Neural progenitor cell (in vitro differentiated cells): ENCODE data around the gene DNAJA2. TPM values are rescaled to one million over a fixed set of nuclear protein-coding genes. Genes with fewer than 3 reads are reported as not detected.

Source experiments
- DNase-seq: peaks from one replicate; pipeline ENCODE4 v3.0.0-alpha.2; 2016; ENCODE audit warnings: low spot score
- H2AFZ ChIP-seq: fragments of 200-600 bp; sonication (generic); replicated peaks from 2 replicates; pipeline ENCODE4 v1.6.1; 2016; ENCODE audit warnings: antibody characterized with exemption
- H3F3A ChIP-seq: fragments of 200-600 bp; sonication (generic); 2 replicates; pipeline ENCODE4 v1.6.1; 2016; ENCODE audit warnings: antibody characterized with exemption, low read depth
- H3K27ac ChIP-seq: fragments of 200-600 bp; sonication (generic); 2 replicates; pipeline ENCODE4 v1.5.1; 2016; ENCODE audit warnings: mild to moderate bottlenecking
- H3K27me3 ChIP-seq: fragments of 200-600 bp; sonication (generic); 2 replicates; pipeline ENCODE4 v1.6.1; 2016; ENCODE audit warnings: mild to moderate bottlenecking, moderate library complexity
- H3K36me3 ChIP-seq: fragments of 200-600 bp; sonication (generic); 2 replicates; pipeline ENCODE4 v1.5.1; 2016
- H3K4me1 ChIP-seq: fragments of 200-600 bp; sonication (generic); 2 replicates; pipeline ENCODE4 v1.6.1; 2016; ENCODE audit warnings: mixed run types
- H3K4me2 ChIP-seq: fragments of 200-600 bp; sonication (generic); 2 replicates; pipeline ENCODE4 v1.6.1; 2016
- H3K4me3 ChIP-seq: fragments of 200-600 bp; sonication (generic); 2 replicates; pipeline ENCODE4 v1.5.1; 2016
- H3K79me2 ChIP-seq: fragments of 200-600 bp; sonication (generic); 2 replicates; pipeline ENCODE4 v1.6.1; 2016; ENCODE audit warnings: low read depth
- H3K9ac ChIP-seq: fragments of 200-600 bp; sonication (generic); 2 replicates; pipeline ENCODE4 v1.6.1; 2016
- H3K9me3 ChIP-seq: fragments of 200-600 bp; sonication (generic); 2 replicates; pipeline ENCODE4 v1.5.1; 2016; ENCODE audit warnings: low read depth
- H4K20me1 ChIP-seq: fragments of 200-600 bp; sonication (generic); 2 replicates; pipeline ENCODE4 v1.6.1; 2016; ENCODE audit warnings: low read depth
- H3K27ac Mint-ChIP-seq: 3 replicates; pipeline ENCODE4 v1.8.0; 2021; ENCODE audit warnings: mixed read lengths
- H3K27me3 Mint-ChIP-seq: 2 replicates; pipeline ENCODE4 v1.8.0; 2022; ENCODE audit warnings: low read depth, mild to moderate bottlenecking, inconsistent platforms, moderate library complexity, mixed read lengths; ENCODE audit not compliant: insufficient read depth
- H3K36me3 Mint-ChIP-seq: 3 replicates; pipeline ENCODE4 v1.8.0; 2021; ENCODE audit warnings: mixed read lengths
- H3K4me1 Mint-ChIP-seq: 3 replicates; pipeline ENCODE4 v1.8.0; 2021; ENCODE audit warnings: mixed read lengths
- H3K4me3 Mint-ChIP-seq: 3 replicates; pipeline ENCODE4 v1.8.0; 2021; ENCODE audit warnings: mild to moderate bottlenecking, moderate library complexity, mixed read lengths
- H3K9me3 Mint-ChIP-seq: 3 replicates; pipeline ENCODE4 v1.8.0; 2020; ENCODE audit warnings: mixed read lengths
- EZH2 ChIP-seq: fragments of 200-600 bp; sonication (generic); IDR thresholded peaks from 2 replicates; pipeline ENCODE4 v1.6.1; 2017; ENCODE audit warnings: antibody characterized with exemption, mild to moderate bottlenecking, moderate library complexity
- EZH2phosphoT487 ChIP-seq: fragments of 200-600 bp; sonication (generic); IDR thresholded peaks from 2 replicates; pipeline ENCODE4 v1.6.1; 2017; ENCODE audit warnings: antibody characterized with exemption
- total RNA-seq: library from RNA; depleted of rRNA; stranded (reverse); fragments of >200 nt; gene quantifications from 2 replicates; pipeline ENCODE4 v1.2.3, GENCODE V29; 2015; ENCODE audit warnings: low replicate concordance
- TF ChIP-seq, protein P1 (sequence below): fragments of 200-600 bp; sonication (generic); IDR thresholded peaks from 2 replicates; pipeline ENCODE4 v1.5.1; 2017; ENCODE audit warnings: antibody characterized with exemption, mild to moderate bottlenecking

DNAJA2 gene
- total RNA-seq, 1 donor from 2014 or later: 113 TPM

DNA sequence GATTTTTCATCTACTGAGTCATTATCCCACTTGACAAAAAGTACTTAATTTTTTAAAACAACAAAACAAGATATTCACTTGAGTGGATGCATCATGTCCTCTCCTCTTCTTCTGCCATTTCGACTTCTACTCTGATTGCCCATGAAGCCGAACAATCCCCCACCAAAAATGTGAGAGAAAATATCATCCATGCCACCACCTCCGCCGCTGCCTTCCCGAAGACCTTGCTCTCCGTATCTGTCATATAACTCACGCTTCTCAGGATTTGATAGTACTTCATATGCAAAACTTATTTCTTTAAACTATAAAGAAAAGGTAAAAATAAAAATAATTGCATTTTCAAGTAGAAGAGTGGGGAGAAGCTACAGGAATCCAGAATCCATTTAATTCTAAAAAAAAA lies 2.2 kb downstream of the DNAJA2 start:
- H3K27ac ChIP-seq: no peak overlapping the region
- peaks cover 21% of the 10 kb centered on the region for H3K36me3 Mint-ChIP-seq
- no peak overlapping the region for H2AFZ ChIP-seq
- H3K27me3 ChIP-seq: no peaks in the 10 kb centered on the region
- TF ChIP-seq EZH2phosphoT487 (no peak), EZH2 (no peak)
- TF ChIP-seq, protein P1, sequence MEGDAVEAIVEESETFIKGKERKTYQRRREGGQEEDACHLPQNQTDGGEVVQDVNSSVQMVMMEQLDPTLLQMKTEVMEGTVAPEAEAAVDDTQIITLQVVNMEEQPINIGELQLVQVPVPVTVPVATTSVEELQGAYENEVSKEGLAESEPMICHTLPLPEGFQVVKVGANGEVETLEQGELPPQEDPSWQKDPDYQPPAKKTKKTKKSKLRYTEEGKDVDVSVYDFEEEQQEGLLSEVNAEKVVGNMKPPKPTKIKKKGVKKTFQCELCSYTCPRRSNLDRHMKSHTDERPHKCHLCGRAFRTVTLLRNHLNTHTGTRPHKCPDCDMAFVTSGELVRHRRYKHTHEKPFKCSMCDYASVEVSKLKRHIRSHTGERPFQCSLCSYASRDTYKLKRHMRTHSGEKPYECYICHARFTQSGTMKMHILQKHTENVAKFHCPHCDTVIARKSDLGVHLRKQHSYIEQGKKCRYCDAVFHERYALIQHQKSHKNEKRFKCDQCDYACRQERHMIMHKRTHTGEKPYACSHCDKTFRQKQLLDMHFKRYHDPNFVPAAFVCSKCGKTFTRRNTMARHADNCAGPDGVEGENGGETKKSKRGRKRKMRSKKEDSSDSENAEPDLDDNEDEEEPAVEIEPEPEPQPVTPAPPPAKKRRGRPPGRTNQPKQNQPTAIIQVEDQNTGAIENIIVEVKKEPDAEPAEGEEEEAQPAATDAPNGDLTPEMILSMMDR: no peak
- no peaks in the 10 kb centered on the region for H3K9me3 Mint-ChIP-seq
- peaks cover 36% of the 10 kb centered on the region for H3K4me1 Mint-ChIP-seq
- no peak overlapping the region for H3K4me3 ChIP-seq
- H3K4me1 ChIP-seq: peaks cover 15% of the 10 kb centered on the region
- peaks cover 2% of the 10 kb centered on the region for H3K27me3 Mint-ChIP-seq
- H3K4me3 Mint-ChIP-seq: peak overlapping the region; percentile 39
- H3K4me2 ChIP-seq: no peak overlapping the region
- peaks cover 12% of the 10 kb centered on the region for H3F3A ChIP-seq
- peaks cover 38% of the 10 kb centered on the region for H4K20me1 ChIP-seq
- H3K27ac Mint-ChIP-seq: no peak overlapping the region
- DNase-seq: no peak
- H3K9ac ChIP-seq: no peak overlapping the region
- H3K9me3 ChIP-seq: no peaks in the 10 kb centered on the region
- peaks cover 70% of the 10 kb centered on the region for H3K79me2 ChIP-seq
- peaks cover 18% of the 10 kb centered on the region for H3K36me3 ChIP-seq

DNA sequence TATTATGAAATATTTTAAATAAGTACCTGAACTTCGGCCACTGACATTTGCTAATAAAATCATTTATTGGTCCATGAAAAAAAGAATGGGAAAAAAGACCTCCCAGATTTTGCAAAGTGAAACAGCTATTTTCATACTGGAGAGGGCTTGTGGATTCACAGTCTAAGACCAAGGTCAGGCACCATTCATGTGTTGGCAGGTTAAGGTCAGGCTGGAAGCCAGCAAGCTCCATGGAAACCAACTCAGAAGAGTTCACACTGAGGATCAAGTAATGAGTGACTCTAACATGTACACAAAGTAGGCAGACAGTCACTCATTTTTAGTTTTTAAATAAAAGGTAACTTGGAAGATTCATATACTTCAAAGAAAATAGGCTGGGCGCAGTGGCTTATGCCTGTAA lies 3.4 kb downstream of the DNAJA2 start:
- no peaks in the 10 kb centered on the region for H3K9me3 Mint-ChIP-seq
- peak overlapping the region; percentile 67 for H3K4me3 Mint-ChIP-seq
- H3F3A ChIP-seq: peaks cover 12% of the 10 kb centered on the region
- H2AFZ ChIP-seq: no peak overlapping the region
- peaks cover 18% of the 10 kb centered on the region for H3K36me3 ChIP-seq
- H3K4me1 Mint-ChIP-seq: peaks cover 36% of the 10 kb centered on the region
- H3K4me3 ChIP-seq: no peak overlapping the region
- H3K79me2 ChIP-seq: peaks cover 75% of the 10 kb centered on the region
- no peaks in the 10 kb centered on the region for H3K9me3 ChIP-seq
- H3K4me1 ChIP-seq: peaks cover 15% of the 10 kb centered on the region
- H3K4me2 ChIP-seq: no peak overlapping the region
- no peak overlapping the region for H3K27ac ChIP-seq
- peaks cover 2% of the 10 kb centered on the region for H3K27me3 Mint-ChIP-seq
- H4K20me1 ChIP-seq: peaks cover 38% of the 10 kb centered on the region
- TF ChIP-seq EZH2phosphoT487 (no peak), EZH2 (no peak)
- TF ChIP-seq, protein P1: no peak
- no peak for DNase-seq
- H3K36me3 Mint-ChIP-seq: peaks cover 23% of the 10 kb centered on the region
- H3K27me3 ChIP-seq: no peaks in the 10 kb centered on the region
- no peak overlapping the region for H3K9ac ChIP-seq
- H3K27ac Mint-ChIP-seq: no peak overlapping the region

DNA sequence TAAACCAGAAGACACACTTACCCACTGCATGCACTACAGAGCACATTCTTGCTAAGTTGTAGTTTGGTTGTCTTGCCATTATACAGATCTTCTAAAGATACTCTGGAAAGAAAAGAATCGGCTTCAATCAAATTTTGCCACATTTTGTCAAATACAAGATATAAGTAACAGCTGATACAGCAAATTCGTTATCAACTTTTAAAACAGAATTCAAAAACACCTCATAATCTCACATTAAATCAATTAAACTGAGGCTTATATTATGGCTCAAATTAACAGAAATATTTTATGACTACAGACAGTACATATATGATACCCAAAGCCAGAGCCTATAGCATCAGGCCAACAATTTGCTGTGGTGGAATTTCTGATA lies 5.4 kb downstream of the DNAJA2 start:
- Histone ChIP-seq H3K4me3 (no peak overlapping the region), H3K27me3 (no peaks in the 10 kb centered on the region), H3F3A (no peaks in the 10 kb centered on the region), H3K4me1 (peaks cover 8% of the 10 kb centered on the region), H3K27ac (no peak overlapping the region), H2AFZ (no peak overlapping the region), H3K36me3 (peaks cover 24% of the 10 kb centered on the region), H3K79me2 (peaks cover 80% of the 10 kb centered on the region), H3K9me3 (no peaks in the 10 kb centered on the region), H4K20me1 (peaks cover 38% of the 10 kb centered on the region), H3K9ac (no peak overlapping the region), H3K4me2 (no peak overlapping the region)
- H3K9me3 Mint-ChIP-seq: no peaks in the 10 kb centered on the region
- TF ChIP-seq EZH2phosphoT487 (no peak), EZH2 (no peak)
- TF ChIP-seq, protein P1: no peak
- peaks cover 31% of the 10 kb centered on the region for H3K36me3 Mint-ChIP-seq
- H3K4me1 Mint-ChIP-seq: peaks cover 27% of the 10 kb centered on the region
- peaks cover 2% of the 10 kb centered on the region for H3K27me3 Mint-ChIP-seq
- DNase-seq: no peak
- H3K4me3 Mint-ChIP-seq: no peak overlapping the region
- no peak overlapping the region for H3K27ac Mint-ChIP-seq
